Calu3 (cell line): ENCODE data around the gene ROBO2. TPM values are rescaled to one million over a fixed set of nuclear protein-coding genes. Genes with fewer than 3 reads are reported as not detected.

ENCODE experiments used
- BruUV-seq: library from RNA; stranded (reverse); fragments of 400-500 nt; replicated peaks from 2 replicates; lab custom pipeline; 2021; lab: Mats Ljungman, UMichigan
- CTCF ChIA-PET: fragments of 300-600 bp; sonication (Branson Sonifier 250); formaldehyde crosslinking; loops from one replicate; lab custom pipeline; 2022; ENCODE audit warnings: antibody characterized with exemption; lab: Charles Lee
- DNase-seq: peaks from one replicate; pipeline ENCODE4 v3.0.0; 2022
- H3K27ac Mint-ChIP-seq: one replicate; pipeline ENCODE4 v1.8.0; 2022; ENCODE audit warnings: mixed read lengths; ENCODE audit not compliant: unreplicated experiment
- H3K27me3 Mint-ChIP-seq: one replicate; pipeline ENCODE4 v1.8.0; 2022; ENCODE audit warnings: mixed read lengths; ENCODE audit not compliant: unreplicated experiment
- H3K36me3 Mint-ChIP-seq: one replicate; pipeline ENCODE4 v1.8.0; 2022; ENCODE audit warnings: mild to moderate bottlenecking, moderate library complexity, mixed read lengths; ENCODE audit not compliant: insufficient read depth, unreplicated experiment
- H3K4me1 Mint-ChIP-seq: one replicate; pipeline ENCODE4 v1.8.0; 2022; ENCODE audit warnings: mild to moderate bottlenecking, low read depth, mixed read lengths; ENCODE audit not compliant: unreplicated experiment
- H3K4me3 Mint-ChIP-seq: one replicate; pipeline ENCODE4 v1.8.0; 2022; ENCODE audit warnings: mild to moderate bottlenecking, low read depth, moderate library complexity, mixed read lengths; ENCODE audit not compliant: unreplicated experiment
- H3K9me3 Mint-ChIP-seq: one replicate; pipeline ENCODE4 v1.8.0; 2022; ENCODE audit warnings: low read depth, mixed read lengths; ENCODE audit not compliant: unreplicated experiment
- intact Hi-C: fragments of 100-400 bp; cut with micrococcal nuclease; formaldehyde crosslinking; loops from one replicate; pipeline ENCODE4 v1.10.0; 2022; ENCODE audit not compliant: unreplicated experiment
- total RNA-seq: library from RNA; stranded (reverse); gene quantifications from 2 replicates; pipeline ENCODE4 v1.2.3, GENCODE V29; 2022
- TF ChIP-seq, protein P1 (sequence below): fragments of 200-600 bp; IDR thresholded peaks from one replicate; pipeline ENCODE4 v1.8.0; 2022; ENCODE audit warnings: antibody characterized with exemption; ENCODE audit not compliant: unreplicated experiment

Gene ROBO2
- total RNA-seq, 1 experiment from 2014 or later = not detected

DNA sequence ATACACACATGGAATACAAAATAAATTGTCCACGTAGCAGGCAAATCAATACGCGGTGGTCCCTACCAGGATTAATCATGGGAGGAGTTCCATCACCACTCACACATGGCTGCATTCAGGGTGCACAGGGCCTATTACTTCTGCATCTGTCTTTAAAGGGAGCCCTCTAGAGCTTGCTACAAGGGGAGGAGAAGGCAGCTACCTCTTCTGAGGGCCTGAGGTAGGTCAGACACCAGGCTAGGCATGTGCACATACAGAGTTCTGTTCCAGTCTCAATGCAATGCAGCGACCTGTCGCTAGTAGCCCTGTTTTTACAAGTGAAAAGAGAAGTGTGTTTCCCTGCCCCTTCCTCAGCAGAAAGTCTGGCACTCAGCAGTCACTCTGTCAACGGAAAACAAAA lies 102.7 kb downstream of the ROBO2 start:
- DNase-seq = no peak
- H3K4me1 Mint-ChIP-seq = peaks cover 11% of the 10 kb centered on the region
- CTCF ChIA-PET = no interaction called here
- no TSS peak for BruUV-seq
- no peaks in the 10 kb centered on the region for H3K36me3 Mint-ChIP-seq
- intact Hi-C loops = no loop called here
- H3K27ac Mint-ChIP-seq = no peak overlapping the region
- TF ChIP-seq, protein P1, sequence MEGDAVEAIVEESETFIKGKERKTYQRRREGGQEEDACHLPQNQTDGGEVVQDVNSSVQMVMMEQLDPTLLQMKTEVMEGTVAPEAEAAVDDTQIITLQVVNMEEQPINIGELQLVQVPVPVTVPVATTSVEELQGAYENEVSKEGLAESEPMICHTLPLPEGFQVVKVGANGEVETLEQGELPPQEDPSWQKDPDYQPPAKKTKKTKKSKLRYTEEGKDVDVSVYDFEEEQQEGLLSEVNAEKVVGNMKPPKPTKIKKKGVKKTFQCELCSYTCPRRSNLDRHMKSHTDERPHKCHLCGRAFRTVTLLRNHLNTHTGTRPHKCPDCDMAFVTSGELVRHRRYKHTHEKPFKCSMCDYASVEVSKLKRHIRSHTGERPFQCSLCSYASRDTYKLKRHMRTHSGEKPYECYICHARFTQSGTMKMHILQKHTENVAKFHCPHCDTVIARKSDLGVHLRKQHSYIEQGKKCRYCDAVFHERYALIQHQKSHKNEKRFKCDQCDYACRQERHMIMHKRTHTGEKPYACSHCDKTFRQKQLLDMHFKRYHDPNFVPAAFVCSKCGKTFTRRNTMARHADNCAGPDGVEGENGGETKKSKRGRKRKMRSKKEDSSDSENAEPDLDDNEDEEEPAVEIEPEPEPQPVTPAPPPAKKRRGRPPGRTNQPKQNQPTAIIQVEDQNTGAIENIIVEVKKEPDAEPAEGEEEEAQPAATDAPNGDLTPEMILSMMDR = no peak
- H3K4me3 Mint-ChIP-seq = no peak overlapping the region
- no peaks in the 10 kb centered on the region for H3K27me3 Mint-ChIP-seq
- no peaks in the 10 kb centered on the region for H3K9me3 Mint-ChIP-seq

DNA sequence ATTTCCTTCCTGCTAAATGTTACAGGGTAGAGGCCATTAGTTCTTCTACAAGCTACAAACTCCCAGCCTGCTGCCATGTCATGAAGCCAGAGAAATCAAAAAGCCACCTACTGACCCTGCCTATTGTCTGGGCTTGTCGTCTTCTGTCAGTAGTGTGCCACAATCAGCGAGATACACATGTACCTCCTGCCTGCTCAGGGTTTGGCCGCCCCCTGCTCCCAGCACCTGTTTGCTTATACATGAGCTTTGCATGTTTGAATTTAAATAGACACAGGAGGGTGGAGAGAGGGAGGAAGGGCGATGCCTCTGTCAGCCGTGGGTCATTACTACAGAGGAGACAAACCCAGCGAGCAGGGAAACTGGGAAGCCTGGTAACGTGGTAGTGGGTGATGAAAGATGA lies 106.1 kb downstream of the ROBO2 start:
- DNase-seq = no peak
- no peaks in the 10 kb centered on the region for H3K9me3 Mint-ChIP-seq
- intact Hi-C loops = no loop called here
- CTCF ChIA-PET = no interaction called here
- no peak overlapping the region for H3K27ac Mint-ChIP-seq
- no peak overlapping the region for H3K4me3 Mint-ChIP-seq
- no peaks in the 10 kb centered on the region for H3K27me3 Mint-ChIP-seq
- TF ChIP-seq, protein P1 = no peak
- H3K36me3 Mint-ChIP-seq = no peaks in the 10 kb centered on the region
- H3K4me1 Mint-ChIP-seq = peaks cover 11% of the 10 kb centered on the region
- no TSS peak for BruUV-seq

DNA sequence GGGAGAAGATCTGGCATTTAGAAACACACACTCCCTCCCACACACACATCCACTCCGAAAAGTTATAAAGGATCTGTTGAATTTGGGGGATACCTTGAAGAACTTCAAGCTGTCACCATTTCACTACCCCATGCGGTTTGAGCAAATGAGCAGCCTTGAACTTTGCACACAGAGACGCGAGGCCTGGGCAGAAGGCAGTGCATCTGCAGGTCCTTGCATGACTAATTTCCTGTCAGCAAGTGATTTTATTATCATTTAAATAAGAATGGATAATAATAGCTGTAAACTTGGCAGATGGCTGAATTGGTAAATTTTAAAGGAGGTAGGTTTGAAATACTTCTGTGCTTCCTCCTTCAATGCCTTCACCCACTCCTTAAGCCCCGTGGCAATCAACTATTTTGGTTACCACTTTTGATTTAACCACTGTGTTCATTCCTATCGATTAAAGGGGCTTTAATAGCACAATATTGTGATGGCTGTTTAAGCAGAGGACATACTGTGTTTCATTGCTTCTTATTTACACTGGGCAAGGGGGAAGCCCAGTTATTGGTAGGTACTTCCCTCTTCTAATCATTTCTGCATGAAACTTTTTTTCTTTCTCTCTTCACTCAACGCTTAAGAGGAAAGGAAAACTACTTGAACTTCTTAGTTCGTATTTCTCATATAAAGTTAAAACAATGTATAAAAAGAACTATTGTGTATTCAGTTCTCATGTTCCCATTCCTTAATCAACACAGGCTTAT lies 108.1 kb downstream of the ROBO2 start:
- intact Hi-C loops = no loop called here
- no peak overlapping the region for H3K27ac Mint-ChIP-seq
- no peaks in the 10 kb centered on the region for H3K36me3 Mint-ChIP-seq
- no peak overlapping the region for H3K4me3 Mint-ChIP-seq
- H3K9me3 Mint-ChIP-seq = no peaks in the 10 kb centered on the region
- H3K4me1 Mint-ChIP-seq = peaks cover 11% of the 10 kb centered on the region
- BruUV-seq = no TSS peak
- CTCF ChIA-PET = no interaction called here
- no peaks in the 10 kb centered on the region for H3K27me3 Mint-ChIP-seq
- no peak for DNase-seq
- TF ChIP-seq, protein P1 = no peak

DNA sequence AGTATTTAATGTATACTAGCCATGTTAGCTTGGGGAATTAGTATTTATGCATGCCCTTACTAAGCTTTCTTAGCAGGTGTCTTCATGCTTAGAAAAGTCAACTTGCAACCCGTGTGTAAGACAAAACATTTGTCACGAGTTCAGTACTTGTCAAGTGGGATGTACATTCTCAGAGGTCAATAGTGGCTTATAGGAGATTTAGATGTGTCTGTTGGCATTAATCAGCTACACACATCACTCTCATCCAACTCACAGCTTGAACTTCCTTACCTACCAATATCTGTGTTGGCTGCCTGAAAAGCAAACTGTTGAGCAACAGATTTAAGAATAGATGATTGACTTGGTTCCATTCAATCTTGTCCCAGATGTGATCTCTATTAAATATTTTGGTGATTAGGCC lies 109.5 kb downstream of the ROBO2 start:
- TF ChIP-seq, protein P1 = no peak
- Mint-ChIP-seq H3K36me3 (no peaks in the 10 kb centered on the region), H3K4me3 (no peak overlapping the region), H3K9me3 (no peaks in the 10 kb centered on the region), H3K27me3 (no peaks in the 10 kb centered on the region), H3K27ac (no peak overlapping the region), H3K4me1 (peaks cover 2% of the 10 kb centered on the region)
- CTCF ChIA-PET = interaction anchor here (0.7 kb wide), 1 partner anchor 873 kb away, joined by 3 read pairs; no protein-coding TSS in a partner anchor
- intact Hi-C loops = no loop called here
- BruUV-seq = no TSS peak
- DNase-seq = no peak
